GM18502 (cell line): ENCODE data around the gene TMEM87B.

Experiments used
- ATAC-seq: cut with Tn5 transposase; IDR thresholded peaks from one replicate; pipeline ENCODE4 v1.9.1; 2021; ENCODE audit warnings: mild to moderate bottlenecking; ENCODE audit not compliant: unreplicated experiment, poor library complexity

TMEM87B gene

DNA sequence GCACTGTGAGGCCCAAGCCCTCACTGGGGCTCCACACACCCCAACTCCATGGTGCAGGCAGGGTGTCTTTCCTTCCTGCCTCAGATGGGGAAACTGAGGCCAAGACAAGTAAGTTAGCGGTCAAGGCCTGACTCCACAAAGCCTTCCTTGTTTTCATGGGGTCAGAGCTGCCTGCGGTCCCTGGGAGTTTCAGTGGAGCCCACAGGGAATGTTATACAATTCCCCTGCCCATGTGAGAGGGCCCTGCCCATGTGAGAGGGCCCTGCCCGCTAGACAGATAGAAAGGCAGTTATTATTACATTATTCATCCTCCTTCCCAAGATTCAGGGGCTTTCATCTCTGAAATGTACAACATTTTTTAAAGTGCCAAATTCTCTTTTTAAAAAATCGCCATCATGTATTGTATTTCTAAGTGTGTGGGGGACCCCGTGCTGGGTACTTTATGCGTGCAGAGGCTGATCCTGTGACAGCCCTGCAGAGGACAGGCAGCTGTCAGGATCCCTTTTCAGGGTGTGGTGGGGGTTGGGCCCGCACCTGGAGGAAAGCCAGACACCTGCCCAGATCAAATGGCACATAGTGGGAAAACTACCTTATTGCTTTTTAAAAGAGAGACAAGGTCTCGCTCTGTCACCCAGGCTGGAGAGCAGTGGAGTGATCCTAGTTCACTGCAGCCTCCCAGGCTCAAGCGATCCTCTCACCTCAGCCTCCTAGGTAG is 106.5 kb downstream of the TMEM87B start:
- ATAC-seq = no peak

DNA sequence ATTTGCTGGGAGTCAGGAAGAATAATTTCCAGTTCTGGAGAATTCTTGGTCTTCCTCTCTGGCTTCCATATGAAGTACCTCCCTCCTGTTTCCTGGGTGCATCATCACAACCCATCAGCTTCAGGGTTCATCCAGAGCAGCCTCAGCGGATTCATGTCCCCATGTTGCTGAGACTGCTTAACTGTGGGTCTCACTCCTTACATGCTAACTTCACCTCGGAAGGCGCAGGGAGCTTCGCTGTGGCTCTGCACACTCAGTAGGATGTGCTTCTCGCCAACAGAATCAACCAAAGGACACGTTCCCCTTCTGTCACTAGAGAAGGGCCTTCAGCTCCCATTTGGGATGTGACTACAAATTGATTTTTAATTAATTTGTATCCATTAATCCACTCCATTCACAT is 107.3 kb downstream of the TMEM87B start:
- ATAC-seq = no peak

DNA sequence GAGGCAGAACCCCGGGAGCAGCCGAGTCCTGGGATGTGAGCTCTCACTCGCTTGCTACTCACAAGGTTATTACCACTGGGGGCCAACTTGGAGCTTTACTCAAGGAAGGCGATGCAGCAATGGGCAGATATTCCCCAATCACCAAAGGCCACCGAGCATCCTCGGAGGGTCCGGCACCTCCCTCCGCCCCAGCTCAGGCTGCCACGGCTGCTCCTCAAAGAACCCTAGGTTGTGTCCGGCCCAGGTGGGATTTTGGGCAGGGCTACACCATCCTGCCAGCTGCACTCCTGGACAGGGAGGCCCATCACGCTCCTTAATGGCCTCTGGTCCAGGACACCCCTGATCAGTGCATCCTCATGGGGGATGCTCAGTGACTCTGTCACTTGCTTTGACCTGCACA is 107.9 kb downstream of the TMEM87B start:
- ATAC-seq = no peak

DNA sequence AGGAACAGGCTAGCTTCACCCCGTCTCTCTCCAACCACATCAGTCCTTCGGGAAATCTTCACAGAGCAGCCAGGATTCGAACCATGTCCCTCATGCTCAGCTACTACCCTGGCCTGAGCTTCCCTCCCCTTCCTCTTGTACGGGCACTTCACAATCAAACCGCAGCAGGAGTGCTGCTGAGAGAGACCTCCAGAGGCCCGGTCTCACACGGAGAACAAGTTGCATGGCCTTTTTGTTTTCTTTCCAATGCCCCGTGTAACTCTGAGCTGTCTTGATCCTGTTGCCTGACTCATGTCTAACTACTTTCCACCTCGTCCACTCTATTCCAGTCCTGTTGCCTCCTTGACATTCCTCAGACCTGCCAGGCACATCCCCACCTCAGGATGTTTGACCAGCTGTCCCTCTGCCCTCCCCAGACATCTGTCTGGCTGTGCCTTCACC is 108.5 kb downstream of the TMEM87B start:
- ATAC-seq = no peak

DNA sequence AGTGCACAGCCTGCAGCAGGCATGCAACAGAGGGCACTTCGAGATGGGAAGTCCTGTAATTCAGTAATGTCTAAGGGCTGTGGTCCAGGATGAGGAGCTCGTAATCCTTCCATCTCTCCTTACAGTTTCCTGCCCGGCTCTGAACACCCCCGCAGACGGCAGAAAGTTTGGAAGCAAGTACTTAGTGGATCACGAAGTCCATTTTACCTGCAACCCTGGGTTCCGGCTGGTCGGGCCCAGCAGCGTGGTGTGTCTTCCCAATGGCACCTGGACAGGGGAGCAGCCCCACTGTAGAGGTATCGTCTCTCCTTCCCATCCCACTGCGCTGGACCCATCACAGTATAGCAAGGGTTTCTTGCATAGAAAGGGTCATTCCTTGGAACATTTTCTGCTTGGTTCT is 109.8 kb downstream of the TMEM87B start:
- ATAC-seq = no peak

DNA sequence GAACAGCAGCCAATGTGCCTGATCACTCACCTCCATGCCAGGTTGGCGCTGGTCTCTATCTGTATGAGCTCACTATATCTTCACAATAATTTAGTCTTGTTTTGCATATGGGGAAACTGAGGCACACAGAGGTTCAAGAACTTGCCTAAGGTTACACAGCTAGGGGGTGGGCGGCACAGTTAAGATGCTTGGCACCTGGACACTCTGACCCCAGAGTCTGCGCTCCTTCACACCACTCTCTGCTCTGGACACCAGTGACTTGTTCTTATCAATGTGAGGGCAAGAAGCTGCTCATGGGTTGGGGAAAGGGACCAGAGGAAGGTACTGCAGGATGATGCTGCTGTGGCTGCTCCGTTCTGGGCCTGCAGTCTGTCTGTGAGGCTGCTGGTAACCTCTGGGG is 110.2 kb downstream of the TMEM87B start:
- no peak for ATAC-seq

DNA sequence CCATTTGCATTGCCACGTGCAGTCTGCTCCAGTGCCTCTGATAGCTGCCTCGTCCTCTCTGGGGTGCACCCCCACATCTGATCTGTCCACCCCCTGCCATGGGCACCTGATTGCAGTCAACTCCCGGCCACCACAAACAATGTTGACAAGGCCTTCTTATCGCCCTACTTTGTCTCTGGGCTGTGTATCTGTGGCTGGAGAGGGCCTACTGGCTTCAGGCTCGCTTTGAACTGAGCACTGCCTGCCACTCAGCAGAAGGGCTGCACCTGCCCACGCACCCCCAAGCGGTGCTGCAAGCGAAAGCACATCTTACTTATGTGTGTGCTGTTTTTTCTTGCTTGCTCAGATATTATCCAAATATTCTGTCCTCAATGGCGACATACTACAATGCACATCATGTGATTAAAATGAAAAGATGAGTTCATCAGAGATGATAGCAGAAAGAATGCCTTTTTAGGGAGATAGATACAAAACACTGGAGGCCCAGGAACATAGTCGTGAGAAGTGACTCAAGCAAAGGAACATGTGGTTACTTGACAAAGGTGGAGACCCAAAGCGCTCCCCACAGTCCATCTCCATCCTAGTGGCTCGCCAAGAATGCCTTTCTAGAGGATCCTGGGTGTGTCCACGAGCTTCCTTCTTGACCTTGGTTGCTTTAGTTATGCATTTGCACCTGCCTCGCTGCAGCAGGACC is 111.9 kb downstream of the TMEM87B start:
- ATAC-seq = no peak

DNA sequence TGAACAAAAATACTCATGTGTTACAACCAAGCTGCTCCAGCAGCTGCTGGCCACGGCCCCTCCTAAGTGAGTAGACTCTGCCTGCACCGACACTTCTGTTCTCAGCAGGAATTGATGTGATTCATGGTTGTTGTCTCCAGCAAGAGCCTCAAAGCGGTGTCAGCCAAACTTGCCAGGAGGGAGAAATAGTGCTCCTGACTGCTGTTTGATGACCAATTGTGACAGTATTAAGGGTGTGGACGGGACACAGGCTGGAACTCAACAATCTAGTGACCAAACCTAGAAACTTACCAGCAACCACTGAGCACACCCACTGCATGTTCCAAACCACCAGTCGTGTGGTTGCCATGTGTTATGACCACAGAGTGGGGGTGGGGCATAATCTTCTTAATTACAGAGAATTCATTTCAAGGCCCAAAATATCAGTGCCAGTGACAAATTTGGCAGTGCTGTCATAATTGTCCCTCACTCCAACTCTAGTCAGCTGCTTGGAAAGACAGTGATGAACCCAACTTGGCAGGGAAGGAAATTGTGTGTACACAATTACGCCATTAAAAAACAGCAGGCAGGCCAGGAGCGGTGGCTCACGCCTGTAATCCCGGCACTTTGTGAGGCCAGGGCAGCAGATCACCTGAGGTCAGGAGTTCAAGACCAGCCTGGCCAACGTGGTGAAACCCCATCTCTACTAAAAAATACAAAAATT is 113.5 kb downstream of the TMEM87B start:
- no peak for ATAC-seq
